Measurements from ENCODE around the gene ANO4. TPM values are rescaled to one million over a fixed set of nuclear protein-coding genes. Genes with fewer than 3 reads are reported as not detected.

ANO4 gene
- 0.76 TPM for total RNA-seq

GRCh38 chr12:100794441-100795173 is at the start of gene ANO4:
TSS of gene ANO4 (plus strand) at chr12:100794776. CDS start at chr12:100901786, 107,010 bp downstream.

Other genes with a start within 250 kb of the ANO4 start
- 18.5 TPM for gene GAS2L3, start 221.1 kb upstream of the ANO4 start, total RNA-seq

All from metanephros (tissue), 1 donor.